ENCODE measurements around the gene INPP5A.

- TF ChIP-seq POLR2AphosphoS2 (IDR thresholded peaks at IDR 0.05; ENCODE audit: low read depth, low read length) = no peak
- no peak for TF ChIP-seq FOXK2 (IDR thresholded peaks at IDR 0.05)
- TF ChIP-seq EGR1 (IDR thresholded peaks at IDR 0.05; ENCODE audit: borderline replicate concordance in 1 of 2, low read depth in 2 of 2, low read length in 2 of 2) = no peak
- no peak for TF ChIP-seq ZBTB33 (IDR thresholded peaks at IDR 0.05)
- TF ChIP-seq CBFB (IDR thresholded peaks at IDR 0.05; ENCODE audit: low read depth) = no peak
- TF ChIP-seq TAF1 (IDR thresholded peaks at IDR 0.05; ENCODE audit: borderline replicate concordance, low read depth, low read length) = no peak
- TF ChIP-seq POLR2AphosphoS5 (IDR thresholded peaks at IDR 0.05; ENCODE audit: low read length) = no peak
- TF ChIP-seq HDAC2 (IDR thresholded peaks at IDR 0.05) = no peak
- TF ChIP-seq CTCF (IDR thresholded peaks at IDR 0.05 in 2 of 3, conservative IDR thresholded peaks at IDR 0.05 in 1 of 3; ENCODE audit: control insufficient read depth in 2 of 3, extremely low read depth in 1 of 3, insufficient read depth in 1 of 3, low read depth in 3 of 3, low read length in 3 of 3) = no peak
- no peak for TF ChIP-seq TARDBP (IDR thresholded peaks at IDR 0.05; ENCODE audit: borderline replicate concordance)
- TF ChIP-seq NFIC (IDR thresholded peaks at IDR 0.05; ENCODE audit: low read depth, low read length) = no peak
- TF ChIP-seq JUND (IDR thresholded peaks at IDR 0.05; ENCODE audit: low read depth, low read length) = no peak
These were observed 30.1 kb upstream of the INPP5A start for GRCh38 chr10:132507409-132507955.

All from GM12878 (cell line).